Neuronal stem cell (in vitro differentiated cells): ENCODE results near the gene EMC10.
A peak's percentile ranks its signal among the peaks of the same experiment; 100 is the strongest.

Experiments used
- DNase-seq: peaks from one replicate; pipeline ENCODE4 v3.0.0-alpha.2; 2013; ENCODE audit warnings: low spot score
- H2AFZ ChIP-seq: one replicate; pipeline ENCODE4 v1.6.1; 2013; ENCODE audit warnings: mild to moderate bottlenecking, low read length, inconsistent platforms
- H2AK5ac ChIP-seq: 2 replicates; pipeline ENCODE4 v1.6.1; 2013; ENCODE audit warnings: low read depth, mild to moderate bottlenecking, inconsistent platforms, low read length, moderate library complexity, mixed read lengths
- H2BK120ac ChIP-seq: 2 replicates; pipeline ENCODE4 v1.6.1; 2013; ENCODE audit warnings: low read depth, mild to moderate bottlenecking, inconsistent platforms, low read length, moderate library complexity, mixed read lengths
- H2BK12ac ChIP-seq: one replicate; pipeline ENCODE4 v1.6.1; 2013; ENCODE audit warnings: low read length, inconsistent platforms
- H2BK15ac ChIP-seq: 2 replicates; pipeline ENCODE4 v1.6.1; 2013; ENCODE audit warnings: mild to moderate bottlenecking, low read length, inconsistent platforms, mixed read lengths
- H2BK5ac ChIP-seq: one replicate; pipeline ENCODE4 v1.6.1; 2013; ENCODE audit warnings: inconsistent platforms, mild to moderate bottlenecking, low read length, moderate library complexity
- H3K14ac ChIP-seq: one replicate; pipeline ENCODE4 v1.6.1; 2013; ENCODE audit warnings: low read length, inconsistent platforms
- H3K18ac ChIP-seq: 2 replicates; pipeline ENCODE4 v1.6.1; 2013; ENCODE audit warnings: low read length, inconsistent platforms
- H3K23ac ChIP-seq: 2 replicates; pipeline ENCODE4 v1.6.1; 2013; ENCODE audit warnings: low read depth, mild to moderate bottlenecking, mixed read lengths, low read length, inconsistent platforms; ENCODE audit not compliant: poor library complexity
- H3K27ac ChIP-seq: replicated peaks from 3 replicates; pipeline ENCODE4 v1.5.1; 2013; ENCODE audit warnings: low read length, inconsistent platforms
- H3K27me3 ChIP-seq, 3 experiments: 2 replicates each; pipeline ENCODE4 v1.6.1; 2013; ENCODE audit warnings: low read length in 3 of 3, mild to moderate bottlenecking in 2 of 3, inconsistent platforms in 1 of 3, low read depth in 1 of 3, mixed read lengths in 1 of 3, moderate library complexity in 1 of 3; ENCODE audit not compliant: control insufficient read depth in 3 of 3, insufficient read depth in 3 of 3
- H3K36me3 ChIP-seq, 2 donors: replicated peaks in 1 of 2; 2 replicates each; pipeline ENCODE4 v1.6.1; 2013; ENCODE audit warnings: low read length in 2 of 2; ENCODE audit not compliant: control insufficient read depth in 2 of 2, insufficient read depth in 2 of 2
- H3K4ac ChIP-seq: 2 replicates; pipeline ENCODE4 v1.6.1; 2013; ENCODE audit warnings: inconsistent platforms, mild to moderate bottlenecking, low read length, moderate library complexity
- H3K4me1 ChIP-seq, 2 donors: 1 replicate in 1 of 2; 2 replicates in 1 of 2; pipeline ENCODE4 v1.6.1; 2013; ENCODE audit warnings: low read length in 2 of 2, low read depth in 1 of 2; ENCODE audit not compliant: control insufficient read depth in 2 of 2, insufficient read depth in 1 of 2
- H3K4me2 ChIP-seq: one replicate; pipeline ENCODE4 v1.6.1; 2013; ENCODE audit warnings: mild to moderate bottlenecking, low read length, inconsistent platforms; ENCODE audit not compliant: insufficient read depth, poor library complexity, severe bottlenecking
- H3K4me3 ChIP-seq, 2 donors: 2 replicates each; pipeline ENCODE4 v1.5.1; 2013; ENCODE audit warnings: low read length in 2 of 2, mild to moderate bottlenecking in 2 of 2, inconsistent platforms in 1 of 2, moderate library complexity in 1 of 2
- H3K79me1 ChIP-seq: one replicate; pipeline ENCODE4 v1.6.1; 2013; ENCODE audit warnings: low read depth, mild to moderate bottlenecking, inconsistent platforms, low read length, moderate library complexity
- H3K9ac ChIP-seq: one replicate; pipeline ENCODE4 v1.6.1; 2013; ENCODE audit warnings: mild to moderate bottlenecking, low read depth, low read length, inconsistent platforms; ENCODE audit not compliant: poor library complexity
- H3K9me3 ChIP-seq, 2 donors: replicated peaks in 1 of 2; 2 replicates each; pipeline versions ENCODE3 to v1.6.1; 2013; ENCODE audit warnings: low read length in 2 of 2, mild to moderate bottlenecking in 2 of 2, inconsistent platforms in 1 of 2, low read depth in 1 of 2, mixed read lengths in 1 of 2, moderate library complexity in 1 of 2; ENCODE audit not compliant: control insufficient read depth in 2 of 2, insufficient read depth in 1 of 2
- H4K8ac ChIP-seq: one replicate; pipeline ENCODE4 v1.6.1; 2013; ENCODE audit warnings: low read depth, mild to moderate bottlenecking, inconsistent platforms, low read length, moderate library complexity
- H4K91ac ChIP-seq: one replicate; pipeline ENCODE4 v1.6.1; 2013; ENCODE audit warnings: low read length, low read depth, mild to moderate bottlenecking, inconsistent platforms; ENCODE audit not compliant: poor library complexity
- WGBS, 2 donors: extraction: QIAGEN DNeasy Blood & Tissue Kit; methylation state at CpG; one replicate each; pipeline ENCODE4 v1.1.7; 2013; ENCODE audit warnings: missing lambda C conversion rate in 2 of 2, mixed read lengths in 1 of 2; ENCODE audit not compliant: insufficient read length in 2 of 2, insufficient replicate concordance in 1 of 2; ENCODE audit errors: extremely low coverage in 2 of 2; 5-methylcytosine and 5-hydroxymethylcytosine counted together

EMC10 gene

DNA sequence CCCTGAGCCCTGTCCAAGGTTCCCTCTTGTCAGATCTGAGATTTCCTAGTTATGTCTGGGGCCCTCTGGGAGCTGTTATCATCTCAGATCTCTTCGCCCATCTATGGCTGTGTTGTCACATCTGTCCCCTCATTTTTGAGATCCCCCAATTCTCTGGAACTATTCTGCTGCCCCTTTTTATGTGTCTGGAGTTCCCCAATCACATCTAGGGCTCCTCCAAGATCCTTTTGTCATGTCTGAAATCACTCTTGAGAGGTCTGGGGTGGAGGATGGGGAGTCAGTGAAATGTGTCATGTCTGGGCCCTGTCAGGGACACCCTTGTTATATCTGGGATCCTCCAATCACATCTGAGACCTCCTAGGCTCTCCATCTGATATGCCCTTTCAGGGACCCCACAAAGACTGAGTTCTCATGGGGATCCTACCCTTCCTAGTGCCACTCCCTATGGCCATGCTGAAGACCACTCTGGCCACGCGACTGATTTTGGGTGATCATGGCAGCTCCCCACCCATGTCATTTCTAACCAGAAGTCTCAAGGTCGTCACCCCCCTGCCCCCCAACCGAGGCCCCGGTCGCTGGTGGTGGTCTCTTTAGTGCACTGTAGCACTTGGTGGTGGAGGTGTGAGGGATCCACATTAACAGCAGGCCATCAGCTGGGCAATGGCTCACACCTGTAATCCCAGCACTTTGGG is 47.4 kb upstream of the EMC10 start:
- H3K79me1 ChIP-seq = no peaks in the 10 kb centered on the region
- no peak overlapping the region for H3K18ac ChIP-seq
- H4K91ac ChIP-seq = no peak overlapping the region
- H3K27ac ChIP-seq = no peak overlapping the region
- DNase-seq = no peak
- H3K27me3 ChIP-seq = peaks cover 0 to 39% (median 28%) of the 10 kb centered on the region in 3 experiments
- no peak overlapping the region for H3K23ac ChIP-seq
- H3K4me1 ChIP-seq = peaks cover 13 to 15% of the 10 kb centered on the region in 2 donors
- no peak overlapping the region for H2AK5ac ChIP-seq
- H3K4me3 ChIP-seq = no peak overlapping the region
- no peak overlapping the region for H3K14ac ChIP-seq
- no peak overlapping the region for H2BK120ac ChIP-seq
- no peak overlapping the region for H2BK15ac ChIP-seq
- no peak overlapping the region for H2BK5ac ChIP-seq
- H3K9me3 ChIP-seq = no peaks in the 10 kb centered on the region
- H3K4ac ChIP-seq = no peak overlapping the region
- no CpG with 5 or more reads among the region's 7 CpGs for WGBS, 2 donors
- H4K8ac ChIP-seq = no peak overlapping the region
- H2BK12ac ChIP-seq = no peak overlapping the region
- no peak overlapping the region for H3K9ac ChIP-seq
- H3K4me2 ChIP-seq = no peak overlapping the region
- no peaks in the 10 kb centered on the region for H3K36me3 ChIP-seq
- H2AFZ ChIP-seq = peak overlapping the region; percentile 88

GRCh38 chr19:50430888-50431342 is 45.4 kb upstream of the EMC10 start:
- H3K79me1 ChIP-seq = no peaks in the 10 kb centered on the region
- peak overlapping the region; percentile 37 for H3K4me2 ChIP-seq
- WGBS, 2 donors = no CpG with 5 or more reads among the region's 13 CpGs
- peak overlapping the region; percentile 24 for H3K18ac ChIP-seq
- no peak overlapping the region for H3K4me3 ChIP-seq
- no peaks in the 10 kb centered on the region for H3K36me3 ChIP-seq
- no peak overlapping the region for H2BK120ac ChIP-seq
- peaks cover 13 to 20% of the 10 kb centered on the region in 2 donors for H3K4me1 ChIP-seq
- no peak overlapping the region for H4K91ac ChIP-seq
- no peak overlapping the region for H2BK15ac ChIP-seq
- no peaks in the 10 kb centered on the region for H3K9me3 ChIP-seq
- peaks cover 0 to 49% (median 28%) of the 10 kb centered on the region in 3 experiments for H3K27me3 ChIP-seq
- no peak overlapping the region for H2BK12ac ChIP-seq
- no peak overlapping the region for H4K8ac ChIP-seq
- H2BK5ac ChIP-seq = no peak overlapping the region
- H3K9ac ChIP-seq = no peak overlapping the region
- H2AFZ ChIP-seq = peak overlapping the region; percentile 90
- no peak overlapping the region for H3K23ac ChIP-seq
- H3K14ac ChIP-seq = peak overlapping the region; percentile 41
- H3K4ac ChIP-seq = no peak overlapping the region
- no peak overlapping the region for H2AK5ac ChIP-seq
- DNase-seq = no peak
- H3K27ac ChIP-seq = no peak overlapping the region

DNA sequence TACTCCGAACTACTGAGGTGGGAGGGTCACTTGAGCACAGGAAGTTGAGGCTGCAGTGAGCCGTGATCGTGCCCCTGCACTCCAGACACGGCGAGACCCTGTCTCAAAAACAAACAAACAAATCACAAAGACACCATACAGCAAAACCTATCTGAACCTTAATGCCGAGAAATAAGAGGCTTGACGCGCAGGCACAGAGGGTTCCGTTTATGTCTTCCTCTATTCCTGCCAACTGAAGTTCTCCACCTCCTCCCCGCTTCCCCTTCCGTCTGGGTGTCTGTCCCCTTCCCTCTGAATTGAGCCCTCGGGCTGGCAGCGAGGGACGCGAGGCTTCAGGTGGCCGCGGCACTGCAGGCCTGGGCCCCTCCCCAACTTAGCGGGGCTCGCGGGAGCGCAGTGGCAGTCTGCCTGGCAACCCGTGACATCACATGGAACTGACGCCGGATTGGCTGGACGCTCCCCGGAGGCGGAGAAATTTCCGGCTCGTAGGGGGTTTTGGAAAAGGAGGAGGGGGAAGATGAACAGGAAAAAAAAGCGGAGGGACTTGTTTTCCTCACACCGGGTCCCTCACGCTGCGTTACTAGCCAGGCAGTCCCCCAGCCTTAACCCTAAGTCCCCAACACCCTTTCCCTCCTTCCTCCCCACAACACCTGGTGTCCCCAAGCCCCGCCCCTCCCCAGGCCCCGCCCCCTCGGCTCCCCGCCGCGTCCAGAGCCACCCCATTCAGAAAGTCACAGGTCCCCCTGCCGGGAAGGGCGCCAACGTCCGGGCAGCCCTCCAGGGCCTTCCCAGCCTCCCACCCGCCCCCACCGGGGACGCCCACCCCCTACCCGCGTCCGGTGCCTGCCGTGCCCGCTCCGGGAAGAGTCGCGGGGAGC is 44.7 kb upstream of the EMC10 start:
- Histone ChIP-seq H2BK5ac (peak overlapping the region; percentile 98), H3K23ac (peak overlapping the region; percentile 73), H3K27ac (peak overlapping the region; percentile 71), H3K9me3 (no peaks in the 10 kb centered on the region), H3K9ac (no peak overlapping the region), H4K91ac (no peak overlapping the region), H2AFZ (peak overlapping the region; percentile 90), H3K79me1 (no peaks in the 10 kb centered on the region), H2AK5ac (peak overlapping the region; percentile 40), H3K27me3 (peaks cover 0 to 51% (median 28%) of the 10 kb centered on the region in 3 experiments), H3K4me1 (peaks cover 13 to 20% of the 10 kb centered on the region in 2 donors), H4K8ac (peak overlapping the region; percentile 43), H3K4me3 (peak overlapping the region; percentile 53 to 84), H3K14ac (peak overlapping the region; percentile 89), H2BK15ac (peak overlapping the region; percentile 98), H3K36me3 (no peaks in the 10 kb centered on the region), H2BK12ac (no peak overlapping the region), H3K18ac (peak overlapping the region; percentile 99), H2BK120ac (peak overlapping the region; percentile 22), H3K4me2 (peak overlapping the region; percentile 86), H3K4ac (no peak overlapping the region)
- no CpG with 5 or more reads among the region's 54 CpGs for WGBS, 2 donors
- DNase-seq = peak; percentile 90
